ENCODE measurements around the gene NDFIP1. TPM values are rescaled to one million over a fixed set of nuclear protein-coding genes. Genes with fewer than 3 reads are reported as not detected.

NDFIP1 gene
- total RNA-seq, 2 experiments from 2014 or later = 18.7 to 33.1 TPM

DNA sequence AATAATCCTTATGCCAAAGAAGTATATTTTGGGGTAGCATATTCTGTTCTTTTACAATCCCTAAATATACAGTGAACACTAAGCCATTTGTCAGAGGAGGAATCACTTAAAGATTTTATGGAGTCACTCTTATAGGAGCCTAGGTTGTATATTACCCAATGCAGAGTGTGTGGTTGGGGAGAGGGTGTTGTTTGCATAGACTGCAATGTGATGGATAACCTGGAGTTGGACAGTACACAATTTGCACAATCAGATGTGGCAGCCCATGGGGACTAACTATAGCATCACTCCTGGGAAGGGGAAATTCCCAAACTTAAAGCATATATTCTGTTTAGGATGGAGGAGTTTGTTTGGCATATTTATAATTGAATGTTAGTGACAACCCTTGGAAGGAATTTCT, 9.6 kb upstream of the NDFIP1 start:
- H4K20me1 ChIP-seq (ENCODE audit: insufficient read depth, low read length) = no peaks in the 10 kb centered on the region
- H3K27ac ChIP-seq (ENCODE audit: low read depth, low read length, poor library complexity, severe bottlenecking) = no peak overlapping the region
- H3K4me2 ChIP-seq (ENCODE audit: low read length) = no peak overlapping the region
- H3K9me3 ChIP-seq (ENCODE audit: low read length) = no peaks in the 10 kb centered on the region
- DNase-seq (ENCODE audit: low spot score) = no peak
- intact Hi-C loops (cut with micrococcal nuclease; ENCODE audit: unreplicated experiment) = no loop called here
- no peaks in the 10 kb centered on the region for H3K79me2 ChIP-seq (ENCODE audit: insufficient read depth, low read depth, low read length)
- ChIA-PET CTCF (ENCODE audit: unreplicated experiment) (no interaction called here), POLR2A (no interaction called here)
- no peak overlapping the region for H3K4me3 ChIP-seq (ENCODE audit: low read depth, low read length, poor library complexity, severe bottlenecking)
- no peak overlapping the region for H2AFZ ChIP-seq (ENCODE audit: low read length)
- BruUV-seq (replicated peaks) = no TSS peak
- TF ChIP-seq EZH2phosphoT487 (IDR thresholded peaks at IDR 0.05; ENCODE audit: borderline replicate concordance, low read depth, low read length) (no peak), CTCF (conservative IDR thresholded peaks at IDR 0.05; ENCODE audit: low read length) (no peak)
- H3K4me1 ChIP-seq (ENCODE audit: insufficient read depth, low read length, poor library complexity, severe bottlenecking) = no peaks in the 10 kb centered on the region
- no peaks in the 10 kb centered on the region for H3K9me2 ChIP-seq (ENCODE audit: insufficient read depth, low read length)
- H3K36me3 ChIP-seq (ENCODE audit: insufficient read depth, low read length) = no peaks in the 10 kb centered on the region

DNA sequence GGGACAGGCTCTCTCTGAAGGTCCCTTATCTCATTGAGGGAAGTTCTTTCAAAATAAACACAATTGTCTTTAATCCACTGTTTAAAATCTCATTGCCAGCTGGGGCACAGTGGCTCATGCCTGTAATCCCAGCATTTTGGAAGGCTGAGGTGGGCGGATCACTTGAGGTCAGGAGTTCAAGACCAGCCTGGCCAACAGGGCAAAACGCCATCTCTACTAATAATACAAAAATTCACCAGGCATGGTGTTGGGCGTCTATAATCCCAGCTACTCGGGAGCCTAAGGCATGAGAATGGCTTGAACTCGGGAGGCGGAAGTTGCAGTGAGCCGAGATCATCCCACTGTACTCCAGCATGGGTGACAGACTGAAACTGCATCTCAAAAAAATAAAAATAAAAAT, 8.3 kb upstream of the NDFIP1 start:
- Histone ChIP-seq H3K36me3 (ENCODE audit: insufficient read depth, low read length) (no peaks in the 10 kb centered on the region), H4K20me1 (ENCODE audit: insufficient read depth, low read length) (no peaks in the 10 kb centered on the region), H3K4me1 (ENCODE audit: insufficient read depth, low read length, poor library complexity, severe bottlenecking) (no peaks in the 10 kb centered on the region), H3K79me2 (ENCODE audit: insufficient read depth, low read depth, low read length) (no peaks in the 10 kb centered on the region), H3K9me2 (ENCODE audit: insufficient read depth, low read length) (no peaks in the 10 kb centered on the region), H3K4me3 (ENCODE audit: low read depth, low read length, poor library complexity, severe bottlenecking) (no peak overlapping the region), H2AFZ (ENCODE audit: low read length) (no peak overlapping the region), H3K9me3 (ENCODE audit: low read length) (no peaks in the 10 kb centered on the region), H3K27ac (ENCODE audit: low read depth, low read length, poor library complexity, severe bottlenecking) (no peak overlapping the region), H3K4me2 (ENCODE audit: low read length) (no peak overlapping the region)
- BruUV-seq (replicated peaks) = no TSS peak
- ChIA-PET CTCF (ENCODE audit: unreplicated experiment) (no interaction called here), POLR2A (interaction anchor here (0.7 kb wide), 1 partner anchor 31 kb away, joined by 3 read pairs; no protein-coding TSS in a partner anchor)
- intact Hi-C loops (cut with micrococcal nuclease; ENCODE audit: unreplicated experiment) = loop anchor here (10.0 kb wide), 1 partner anchor 776 kb away; the partner anchor contains the start of gene TAF7
- TF ChIP-seq EZH2phosphoT487 (IDR thresholded peaks at IDR 0.05; ENCODE audit: borderline replicate concordance, low read depth, low read length) (no peak), CTCF (conservative IDR thresholded peaks at IDR 0.05; ENCODE audit: low read length) (no peak)
- no peak for DNase-seq (ENCODE audit: low spot score)

DNA sequence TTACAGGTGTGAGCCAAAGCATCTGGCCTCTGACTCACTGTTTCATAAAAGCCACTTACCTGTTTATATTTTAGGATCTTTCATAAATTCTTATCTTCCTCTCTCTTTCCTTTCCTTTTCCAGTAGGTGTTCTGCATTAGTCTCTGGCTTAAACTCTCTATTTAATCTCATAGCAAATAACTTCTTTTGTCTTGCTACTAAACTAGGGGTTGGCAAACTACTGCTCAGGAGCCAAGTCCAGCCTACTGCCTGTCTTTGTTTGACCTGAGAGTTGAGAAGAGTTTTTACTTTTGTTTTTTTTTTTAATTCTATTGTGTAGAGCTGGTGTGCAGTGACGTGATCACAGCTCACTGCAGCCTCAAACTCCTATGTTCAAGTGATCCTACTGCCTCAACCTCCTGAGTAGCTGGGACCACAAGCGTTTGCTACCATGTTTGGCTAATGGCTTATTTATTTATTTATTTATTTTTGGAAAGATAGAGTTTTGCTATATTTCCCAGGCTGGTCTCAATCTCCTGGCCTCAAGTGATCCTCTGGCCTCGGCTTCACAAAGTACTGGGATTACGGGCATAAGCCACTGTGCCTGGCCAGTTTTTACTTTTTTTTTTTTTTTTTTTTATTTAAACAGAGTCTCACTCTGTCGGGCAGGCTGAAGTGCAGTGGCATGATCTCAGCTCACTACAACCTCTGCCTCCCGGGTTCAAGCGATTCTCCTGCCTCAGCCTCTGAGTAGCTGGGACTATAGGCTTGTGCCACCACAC, 5.4 kb upstream of the NDFIP1 start:
- no peak for DNase-seq (ENCODE audit: low spot score)
- Histone ChIP-seq H3K4me1 (ENCODE audit: insufficient read depth, low read length, poor library complexity, severe bottlenecking) (peaks cover 1% of the 10 kb centered on the region), H3K9me2 (ENCODE audit: insufficient read depth, low read length) (no peaks in the 10 kb centered on the region), H4K20me1 (ENCODE audit: insufficient read depth, low read length) (no peaks in the 10 kb centered on the region), H3K27ac (ENCODE audit: low read depth, low read length, poor library complexity, severe bottlenecking) (no peak overlapping the region), H3K36me3 (ENCODE audit: insufficient read depth, low read length) (no peaks in the 10 kb centered on the region), H3K4me2 (ENCODE audit: low read length) (no peak overlapping the region), H3K79me2 (ENCODE audit: insufficient read depth, low read depth, low read length) (no peaks in the 10 kb centered on the region), H3K4me3 (ENCODE audit: low read depth, low read length, poor library complexity, severe bottlenecking) (no peak overlapping the region), H2AFZ (ENCODE audit: low read length) (0 out of 2 replicates have a peak overlapping the region, but pooled peaks have one; percentile 48), H3K9me3 (ENCODE audit: low read length) (no peaks in the 10 kb centered on the region)
- ChIA-PET POLR2A (interaction anchor here (0.5 to 0.9 kb wide), 7 partner anchors 17 to 358 kb away, joined by 3 to 7 read pairs (median 3); no protein-coding TSS in a partner anchor), CTCF (ENCODE audit: unreplicated experiment) (no interaction called here)
- intact Hi-C loops (cut with micrococcal nuclease; ENCODE audit: unreplicated experiment) = loop anchor here (10.0 kb wide), 1 partner anchor 778 kb away; the partner anchor contains the start of gene TAF7
- no TSS peak for BruUV-seq (replicated peaks)
- TF ChIP-seq EZH2phosphoT487 (IDR thresholded peaks at IDR 0.05; ENCODE audit: borderline replicate concordance, low read depth, low read length) = no peak
- TF ChIP-seq CTCF (conservative IDR thresholded peaks at IDR 0.05; ENCODE audit: low read length) = no peak
